HEK293 (cell line): ENCODE data around the gene UPK3A.

Experiments
- CTCF ChIA-PET: fragments of 350-600 bp; formaldehyde crosslinking; extraction: SDS; loops from one replicate; lab custom pipeline; 2021; ENCODE audit warnings: antibody characterized with exemption; lab: Yijun Ruan, JAX
- POLR2A ChIA-PET: fragments of 300-600 bp; formaldehyde crosslinking; extraction: SDS; loops from one replicate; lab custom pipeline; 2020; ENCODE audit warnings: antibody characterized with exemption, inconsistent platforms; lab: Yijun Ruan, JAX
- H3K27ac ChIP-seq: fragments of 200-500 bp; sonication (Bioruptor generic); 2 replicates; pipeline ENCODE4 v1.5.1; 2014; ENCODE audit warnings: low read depth, low read length, control low read depth, inconsistent platforms; ENCODE audit errors: extremely low read depth
- H3K36me3 ChIP-seq, 2 experiments: fragments of 200-500 bp in 1 of 2; sonication (Bioruptor generic) in 1 of 2; 1 replicate in 1 of 2; 2 replicates in 1 of 2; pipeline ENCODE4 v1.5.1; 2014 to 2017; ENCODE audit warnings: inconsistent platforms in 2 of 2, low read length in 2 of 2; ENCODE audit not compliant: control insufficient read depth in 2 of 2, insufficient read depth in 1 of 2
- H3K4me1 ChIP-seq: fragments of 200-500 bp; sonication (Bioruptor generic); 2 replicates; pipeline ENCODE4 v1.5.1; 2014; ENCODE audit warnings: mild to moderate bottlenecking, low read length, inconsistent platforms; ENCODE audit not compliant: control insufficient read depth, insufficient read depth
- H3K4me3 ChIP-seq: 2 replicates; pipeline ENCODE4 v1.5.1; 2011; ENCODE audit warnings: low read depth, mild to moderate bottlenecking, control low read depth, low read length, moderate library complexity
- H3K9me3 ChIP-seq: fragments of 200-500 bp; sonication (Bioruptor generic); 2 replicates; pipeline ENCODE4 v1.5.1; 2014; ENCODE audit warnings: low read depth, low read length, inconsistent platforms; ENCODE audit not compliant: control insufficient read depth, insufficient read depth
- EGR2 ChIP-seq: fragments of 450-650 bp; formaldehyde crosslinking; IDR thresholded peaks from 2 replicates; pipeline ENCODE4 v1.5.1; 2016; ENCODE audit warnings: low read depth, missing biosample characterization, missing genetic modification characterization
- GLIS1 ChIP-seq: fragments of 450-650 bp; formaldehyde crosslinking; IDR thresholded peaks from 2 replicates; pipeline ENCODE4 v1.5.1; 2016; ENCODE audit warnings: missing biosample characterization, missing genetic modification characterization
- HOXA7 ChIP-seq: sonication (generic); formaldehyde crosslinking; IDR thresholded peaks from 2 replicates; pipeline ENCODE4 v1.8.1; 2022; ENCODE audit warnings: missing genetic modification reagents, borderline replicate concordance
- PATZ1 ChIP-seq: fragments of 450-650 bp; formaldehyde crosslinking; IDR thresholded peaks from 2 replicates; pipeline ENCODE4 v1.5.1; 2016; ENCODE audit warnings: missing biosample characterization, missing genetic modification characterization
- PRDM1 ChIP-seq: fragments of 450-650 bp; formaldehyde crosslinking; IDR thresholded peaks from 2 replicates; pipeline ENCODE4; 2016; ENCODE audit warnings: missing biosample characterization, missing genetic modification characterization
- SCRT2 ChIP-seq: fragments of 450-650 bp; formaldehyde crosslinking; IDR thresholded peaks from 2 replicates; pipeline ENCODE4 v1.5.1; 2016; ENCODE audit warnings: missing biosample characterization, missing genetic modification characterization
- WT1 ChIP-seq: fragments of 450-650 bp; formaldehyde crosslinking; IDR thresholded peaks from 2 replicates; pipeline ENCODE4 v1.5.1; 2016; ENCODE audit warnings: missing biosample characterization, missing genetic modification characterization
- ZBTB17 ChIP-seq: fragments of 450-650 bp; formaldehyde crosslinking; IDR thresholded peaks from 2 replicates; pipeline ENCODE4 v1.5.1; 2016; ENCODE audit warnings: missing biosample characterization, missing genetic modification characterization
- ZFP41 ChIP-seq: fragments of 450-650 bp; formaldehyde crosslinking; IDR thresholded peaks from 2 replicates; pipeline ENCODE4 v1.5.1; 2016; ENCODE audit warnings: missing biosample characterization, missing genetic modification characterization, borderline replicate concordance
- ZNF121 ChIP-seq: fragments of 450-650 bp; formaldehyde crosslinking; IDR thresholded peaks from 2 replicates; pipeline ENCODE4 v1.5.1; 2016; ENCODE audit warnings: missing biosample characterization, missing genetic modification characterization
- ZNF211 ChIP-seq: fragments of 450-650 bp; formaldehyde crosslinking; IDR thresholded peaks from 2 replicates; pipeline ENCODE4 v1.5.1; 2016; ENCODE audit warnings: low read depth, missing biosample characterization, missing genetic modification characterization
- ZNF645 ChIP-seq: fragments of 450-650 bp; formaldehyde crosslinking; IDR thresholded peaks from 2 replicates; pipeline ENCODE4; 2016; ENCODE audit warnings: missing biosample characterization, missing genetic modification characterization
- ZNF704 ChIP-seq: fragments of 450-650 bp; formaldehyde crosslinking; IDR thresholded peaks from 2 replicates; pipeline ENCODE4 v1.5.1; 2016; ENCODE audit warnings: missing biosample characterization, missing genetic modification characterization
- TF ChIP-seq, protein P1 (sequence below): fragments of 450-650 bp; formaldehyde crosslinking; IDR thresholded peaks from 2 replicates; pipeline ENCODE4 v1.5.1; 2016; ENCODE audit warnings: missing biosample characterization, missing genetic modification characterization
- TF ChIP-seq, protein P2 (sequence below): fragments of 450-650 bp; formaldehyde crosslinking; IDR thresholded peaks from 2 replicates; pipeline ENCODE4 v1.5.1; 2017; ENCODE audit warnings: missing biosample characterization, missing genetic modification characterization
- TF ChIP-seq, protein P3 (sequence below): fragments of 450-650 bp; formaldehyde crosslinking; IDR thresholded peaks from 2 replicates; pipeline ENCODE4 v1.5.1; 2017; ENCODE audit warnings: missing biosample characterization, mild to moderate bottlenecking, missing genetic modification characterization, moderate library complexity

UPK3A gene

DNA sequence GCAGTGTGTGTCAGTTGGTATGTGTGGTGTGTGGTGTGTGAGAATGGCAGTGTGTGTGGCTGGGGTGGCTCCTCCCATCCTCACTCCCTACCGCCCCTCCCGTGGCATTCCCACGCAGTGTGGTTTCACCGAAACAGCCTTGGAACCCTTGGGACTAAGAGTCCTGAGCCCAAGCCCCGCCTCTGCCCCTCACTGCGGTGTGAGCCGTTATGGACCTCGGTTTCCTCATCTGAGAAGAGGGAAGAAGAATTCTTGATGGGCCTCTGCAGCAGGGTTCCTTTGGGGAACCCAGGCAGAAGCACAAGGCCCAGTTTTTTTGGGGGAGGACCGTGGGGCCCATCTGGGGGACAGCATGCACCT lies 7.2 kb downstream of the UPK3A start:
- H3K36me3 ChIP-seq, result no peaks in the 10 kb centered on the region
- ChIA-PET CTCF (no interaction called here), POLR2A (no interaction called here)
- H3K4me1 ChIP-seq, result no peaks in the 10 kb centered on the region
- H3K9me3 ChIP-seq, result no peaks in the 10 kb centered on the region
- no peak overlapping the region for H3K4me3 ChIP-seq
- H3K27ac ChIP-seq, result no peak overlapping the region
- TF ChIP-seq, protein P1, sequence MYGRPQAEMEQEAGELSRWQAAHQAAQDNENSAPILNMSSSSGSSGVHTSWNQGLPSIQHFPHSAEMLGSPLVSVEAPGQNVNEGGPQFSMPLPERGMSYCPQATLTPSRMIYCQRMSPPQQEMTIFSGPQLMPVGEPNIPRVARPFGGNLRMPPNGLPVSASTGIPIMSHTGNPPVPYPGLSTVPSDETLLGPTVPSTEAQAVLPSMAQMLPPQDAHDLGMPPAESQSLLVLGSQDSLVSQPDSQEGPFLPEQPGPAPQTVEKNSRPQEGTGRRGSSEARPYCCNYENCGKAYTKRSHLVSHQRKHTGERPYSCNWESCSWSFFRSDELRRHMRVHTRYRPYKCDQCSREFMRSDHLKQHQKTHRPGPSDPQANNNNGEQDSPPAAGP, result 0 out of 2 replicates have a peak, but pooled peaks have one; percentile 48
- TF ChIP-seq PATZ1 (tag by site-specific recombination), result no peak

GRCh38 chr22:45292731-45293442 lies 8.1 kb downstream of the UPK3A start:
- Histone ChIP-seq H3K4me1 (no peaks in the 10 kb centered on the region), H3K36me3 (no peaks in the 10 kb centered on the region), H3K9me3 (no peaks in the 10 kb centered on the region), H3K4me3 (no peak overlapping the region), H3K27ac (no peak overlapping the region)
- TF ChIP-seq ZNF704 (tag by site-specific recombination) (no peak), ZBTB17 (tag by site-specific recombination) (peak; percentile 30; the same call in 1 of the 2 replicates), PRDM1 (tag by site-specific recombination) (peak; percentile 65; the same call in 1 of the 2 replicates)
- ChIA-PET CTCF (no interaction called here), POLR2A (no interaction called here)

- no peaks in the 10 kb centered on the region for H3K4me1 ChIP-seq
- no peaks in the 10 kb centered on the region for H3K36me3 ChIP-seq
- POLR2A ChIA-PET, result no interaction called here
- no peak overlapping the region for H3K4me3 ChIP-seq
- H3K27ac ChIP-seq, result no peak overlapping the region
- no peaks in the 10 kb centered on the region for H3K9me3 ChIP-seq
- CTCF ChIA-PET, result no interaction called here
- TF ChIP-seq, protein P1, result 0 out of 2 replicates have a peak, but pooled peaks have one; percentile 61
- no peak for TF ChIP-seq HOXA7 (CRISPR knock-in tag)
- TF ChIP-seq GLIS1 (tag by site-specific recombination), result peak; percentile 54
- TF ChIP-seq SCRT2 (tag by site-specific recombination), result no peak
- no peak for TF ChIP-seq ZNF121
- TF ChIP-seq ZNF645 (tag by site-specific recombination), result no peak
- TF ChIP-seq PATZ1 (tag by site-specific recombination), result 0 out of 2 replicates have a peak, but pooled peaks have one; percentile 35
- no peak for TF ChIP-seq WT1 (tag by site-specific recombination)
- TF ChIP-seq ZFP41 (tag by site-specific recombination), result no peak
- no peak for TF ChIP-seq ZNF211 (tag by site-specific recombination)
- no peak for TF ChIP-seq EGR2 (tag by site-specific recombination)
- TF ChIP-seq, protein P2, sequence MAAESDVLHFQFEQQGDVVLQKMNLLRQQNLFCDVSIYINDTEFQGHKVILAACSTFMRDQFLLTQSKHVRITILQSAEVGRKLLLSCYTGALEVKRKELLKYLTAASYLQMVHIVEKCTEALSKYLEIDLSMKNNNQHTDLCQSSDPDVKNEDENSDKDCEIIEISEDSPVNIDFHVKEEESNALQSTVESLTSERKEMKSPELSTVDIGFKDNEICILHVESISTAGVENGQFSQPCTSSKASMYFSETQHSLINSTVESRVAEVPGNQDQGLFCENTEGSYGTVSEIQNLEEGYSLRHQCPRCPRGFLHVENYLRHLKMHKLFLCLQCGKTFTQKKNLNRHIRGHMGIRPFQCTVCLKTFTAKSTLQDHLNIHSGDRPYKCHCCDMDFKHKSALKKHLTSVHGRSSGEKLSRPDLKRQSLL (tag by site-specific recombination), result no peak
- TF ChIP-seq, protein P3, sequence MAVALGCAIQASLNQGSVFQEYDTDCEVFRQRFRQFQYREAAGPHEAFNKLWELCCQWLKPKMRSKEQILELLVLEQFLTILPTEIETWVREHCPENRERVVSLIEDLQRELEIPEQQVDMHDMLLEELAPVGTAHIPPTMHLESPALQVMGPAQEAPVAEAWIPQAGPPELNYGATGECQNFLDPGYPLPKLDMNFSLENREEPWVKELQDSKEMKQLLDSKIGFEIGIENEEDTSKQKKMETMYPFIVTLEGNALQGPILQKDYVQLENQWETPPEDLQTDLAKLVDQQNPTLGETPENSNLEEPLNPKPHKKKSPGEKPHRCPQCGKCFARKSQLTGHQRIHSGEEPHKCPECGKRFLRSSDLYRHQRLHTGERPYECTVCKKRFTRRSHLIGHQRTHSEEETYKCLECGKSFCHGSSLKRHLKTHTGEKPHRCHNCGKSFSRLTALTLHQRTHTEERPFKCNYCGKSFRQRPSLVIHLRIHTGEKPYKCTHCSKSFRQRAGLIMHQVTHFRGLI, result no peak
These were observed 9.3 kb downstream of the UPK3A start for GRCh38 chr22:45294030-45294429.
